Measurements from ENCODE around the gene LYRM4.
A peak's percentile ranks its signal among the peaks of the same experiment; 100 is the strongest.

The LYRM4 gene

DNA sequence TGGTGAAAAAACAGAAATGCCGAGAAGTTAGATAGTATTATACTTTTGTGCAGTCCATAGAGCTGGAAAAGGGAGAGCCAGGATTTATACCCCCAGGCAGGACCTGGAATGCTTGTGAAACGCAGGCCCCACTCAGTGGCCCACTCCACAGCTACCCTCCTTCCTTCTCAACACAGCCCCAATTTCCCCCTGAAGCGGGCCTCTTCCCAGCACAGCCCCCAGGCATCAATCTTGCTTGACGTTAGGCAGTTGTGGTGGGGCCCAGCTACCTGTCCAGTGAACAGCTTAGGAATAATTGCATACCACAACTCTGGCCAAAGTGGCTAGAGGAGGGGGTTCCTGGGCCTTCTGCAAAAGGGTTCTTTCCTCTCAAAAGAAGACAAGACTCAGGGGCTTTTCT is 114.4 kb downstream of the LYRM4 start:
- Histone ChIP-seq H3K27ac (no peak overlapping the region), H3K4me3 (ENCODE audit: low read depth, low read length) (no peak overlapping the region), H3K36me3 (replicated peaks) (no peaks in the 10 kb centered on the region), H3K27me3 (replicated peaks) (no peaks in the 10 kb centered on the region)
- in situ Hi-C loops (cut with HindIII; ENCODE audit: low pct_ligation_motif_present, low sequenced_read_pairs): no loop called here
- TF ChIP-seq CTCF (IDR thresholded peaks at IDR 0.05; ENCODE audit: low read depth, low read length, missing control alignments): no peak
- DNase-seq: no peak

GRCh38 chr6:5143634-5144311 is 117.0 kb downstream of the LYRM4 start:
- peak; percentile 83 for DNase-seq
- no peaks in the 10 kb centered on the region for H3K27me3 ChIP-seq (replicated peaks)
- no peak overlapping the region for H3K4me3 ChIP-seq (ENCODE audit: low read depth, low read length)
- H3K27ac ChIP-seq: no peak overlapping the region
- TF ChIP-seq CTCF (IDR thresholded peaks at IDR 0.05; ENCODE audit: low read depth, low read length, missing control alignments): peak; percentile 90
- H3K36me3 ChIP-seq (replicated peaks): no peaks in the 10 kb centered on the region
- in situ Hi-C loops (cut with HindIII; ENCODE audit: low pct_ligation_motif_present, low sequenced_read_pairs): no loop called here

DNA sequence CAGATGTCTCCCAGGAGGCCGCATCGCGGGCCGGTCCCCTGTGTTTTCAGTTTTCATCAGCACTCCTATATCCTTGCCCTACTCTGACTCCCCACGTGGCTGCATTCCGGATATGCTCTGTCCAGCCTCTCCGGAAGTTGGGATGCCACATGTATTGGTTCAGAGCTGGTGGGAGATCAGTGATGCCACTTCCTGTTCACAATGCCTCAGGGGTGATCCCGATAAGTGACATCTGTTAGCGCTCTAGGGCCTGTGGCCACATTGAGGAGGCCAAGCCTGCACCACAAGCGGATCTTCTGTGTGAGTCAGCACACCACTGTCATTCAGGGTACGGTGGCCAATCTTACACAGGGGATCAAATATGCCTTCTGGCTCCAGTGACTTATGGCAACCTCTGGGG is 117.8 kb downstream of the LYRM4 start:
- no peak for TF ChIP-seq CTCF (IDR thresholded peaks at IDR 0.05; ENCODE audit: low read depth, low read length, missing control alignments)
- in situ Hi-C loops (cut with HindIII; ENCODE audit: low pct_ligation_motif_present, low sequenced_read_pairs): no loop called here
- H3K27ac ChIP-seq: no peak overlapping the region
- peak; percentile 22 for DNase-seq
- H3K4me3 ChIP-seq (ENCODE audit: low read depth, low read length): no peak overlapping the region
- no peaks in the 10 kb centered on the region for H3K36me3 ChIP-seq (replicated peaks)
- H3K27me3 ChIP-seq (replicated peaks): no peaks in the 10 kb centered on the region

GRCh38 chr6:5142131-5142530 is 118.6 kb downstream of the LYRM4 start:
- TF ChIP-seq CTCF (IDR thresholded peaks at IDR 0.05; ENCODE audit: low read depth, low read length, missing control alignments): no peak
- in situ Hi-C loops (cut with HindIII; ENCODE audit: low pct_ligation_motif_present, low sequenced_read_pairs): no loop called here
- DNase-seq: no peak
- Histone ChIP-seq H3K4me3 (ENCODE audit: low read depth, low read length) (no peak overlapping the region), H3K36me3 (replicated peaks) (no peaks in the 10 kb centered on the region), H3K27me3 (replicated peaks) (no peaks in the 10 kb centered on the region), H3K27ac (no peak overlapping the region)

DNA sequence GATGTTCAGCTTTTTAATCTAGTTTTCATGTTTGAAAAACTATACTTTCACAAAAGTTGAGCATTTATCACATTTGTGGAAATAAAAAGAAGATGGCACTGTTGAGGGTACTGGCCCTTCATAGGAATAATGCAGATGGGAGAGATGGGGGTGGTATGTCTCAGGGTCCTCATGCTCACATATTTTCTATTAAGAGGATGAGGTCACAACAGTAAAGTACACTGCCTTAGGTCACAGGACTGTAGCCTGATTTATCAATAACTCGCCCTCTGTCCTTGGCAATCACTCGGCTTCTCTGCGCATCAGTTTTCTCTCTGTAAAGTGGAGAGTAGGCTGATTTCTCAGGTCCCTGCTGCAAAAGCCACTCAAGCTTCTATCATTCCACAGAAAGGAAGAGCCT is 119.7 kb downstream of the LYRM4 start:
- no peak for TF ChIP-seq CTCF (IDR thresholded peaks at IDR 0.05; ENCODE audit: low read depth, low read length, missing control alignments)
- Histone ChIP-seq H3K36me3 (replicated peaks) (no peaks in the 10 kb centered on the region), H3K27me3 (replicated peaks) (no peaks in the 10 kb centered on the region), H3K27ac (no peak overlapping the region), H3K4me3 (ENCODE audit: low read depth, low read length) (no peak overlapping the region)
- no peak for DNase-seq
- in situ Hi-C loops (cut with HindIII; ENCODE audit: low pct_ligation_motif_present, low sequenced_read_pairs): no loop called here
